Adipose tissue (tissue), 3 donors: Measurements from ENCODE around the gene PSMG1. TPM values are rescaled to one million over a fixed set of nuclear protein-coding genes. Genes with fewer than 3 reads are reported as not detected.
A peak's percentile ranks its signal among the peaks of the same experiment; 100 is the strongest.
"Not testable (repeated sequence)": the region's sequence is repeated elsewhere in the genome, so short reads cannot be mapped to it uniquely, and the experiment has no call there.

Experiments
- H3K27ac ChIP-seq: one replicate; pipeline ENCODE4 v1.5.1; 2013; ENCODE audit warnings: low read depth, low read length
- WGBS, 3 donors: extraction: QIAGEN DNeasy Blood & Tissue Kit; methylation state at CpG; one replicate each; pipeline ENCODE4 v1.1.7; 2013; 5-methylcytosine and 5-hydroxymethylcytosine counted together
- polyA plus RNA-seq, 3 donors: library from polyadenylated mRNA; stranded (reverse); fragments of 200-250 nt; gene quantifications; one replicate each; pipeline ENCODE4 v1.2.3, GENCODE V29; 2013
- donor health status: healthy with polysubstance abuse.
- donor health status: Bipolar disorder and iron deficiency.
- donor health status: healthy.

The PSMG1 gene, protein sequence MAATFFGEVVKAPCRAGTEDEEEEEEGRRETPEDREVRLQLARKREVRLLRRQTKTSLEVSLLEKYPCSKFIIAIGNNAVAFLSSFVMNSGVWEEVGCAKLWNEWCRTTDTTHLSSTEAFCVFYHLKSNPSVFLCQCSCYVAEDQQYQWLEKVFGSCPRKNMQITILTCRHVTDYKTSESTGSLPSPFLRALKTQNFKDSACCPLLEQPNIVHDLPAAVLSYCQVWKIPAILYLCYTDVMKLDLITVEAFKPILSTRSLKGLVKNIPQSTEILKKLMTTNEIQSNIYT
- 10 to 100 TPM; 26.2 to 36.5 (median 27.3) TPM for polyA plus RNA-seq

DNA sequence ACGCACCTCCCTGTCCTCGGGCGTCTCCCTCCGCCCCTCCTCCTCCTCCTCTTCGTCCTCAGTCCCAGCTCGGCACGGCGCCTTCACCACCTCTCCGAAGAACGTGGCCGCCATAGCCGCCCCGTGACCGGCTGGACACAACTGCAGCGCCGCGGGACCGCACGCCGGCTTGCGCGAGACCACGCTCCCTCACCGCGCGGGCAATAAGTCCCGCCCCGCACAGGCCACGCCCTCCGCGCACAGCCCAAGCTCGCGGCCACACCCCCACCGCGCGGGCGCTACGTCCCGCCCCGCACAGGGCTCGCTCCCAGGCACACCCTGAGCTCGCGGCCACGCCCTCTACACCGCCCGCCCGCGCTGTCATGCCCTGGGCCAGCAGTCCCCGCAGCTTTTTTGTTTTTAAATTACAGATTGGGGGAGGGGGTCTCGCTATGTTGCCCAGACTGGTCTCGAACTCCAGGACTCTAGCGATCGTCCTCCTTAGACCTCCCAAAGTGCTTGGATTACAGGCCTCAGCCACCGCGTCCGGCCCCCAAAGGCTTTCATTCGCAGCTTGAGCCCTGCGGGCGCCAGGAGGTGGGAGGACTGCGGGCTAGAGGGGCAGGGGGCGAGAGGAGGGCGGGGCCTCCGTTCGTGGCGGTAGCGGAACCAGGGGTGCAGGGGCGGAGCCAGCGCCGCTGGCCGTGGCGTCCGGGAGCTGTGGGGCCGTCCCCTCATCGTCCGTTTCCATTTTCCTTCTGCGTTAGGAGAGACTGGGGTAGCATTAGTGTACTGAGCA lies at the start of gene PSMG1:
PSMG1 (minus strand) TSS at position 180 of the 778 bp plus-strand sequence; CDS start at position 114, 66 bp downstream.
- peak within 1 kb of the TSS; percentile 72 for H3K27ac ChIP-seq
- 0% methylated on average over 47 to 75 of the region's 76 CpGs for WGBS, 3 donors

DNA sequence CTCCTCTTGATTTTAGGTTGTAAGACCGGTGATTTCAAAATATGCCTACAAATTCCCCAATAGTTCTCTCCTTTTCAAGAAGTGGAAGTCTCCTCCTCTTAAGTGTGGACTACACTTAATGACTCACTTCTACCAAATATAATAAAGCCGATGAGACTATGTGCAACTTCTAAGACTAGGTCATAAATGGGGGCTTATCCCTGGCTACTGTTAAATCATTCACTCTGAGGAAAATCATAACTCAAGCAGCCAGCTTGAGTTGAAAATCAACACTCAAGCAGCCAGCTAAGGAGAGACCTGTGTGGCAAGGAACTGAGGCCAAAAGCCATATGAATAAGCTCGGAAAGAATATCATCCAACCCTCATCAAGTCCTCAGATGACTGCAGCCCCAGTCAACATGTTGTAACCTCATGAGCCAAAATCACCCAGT lies 49.6 kb upstream of the PSMG1 start:
- H3K27ac ChIP-seq: no peak overlapping the region
- 87 to 91% (median 88%) methylated on average over 3 of the region's 3 CpGs for WGBS, 3 donors

DNA sequence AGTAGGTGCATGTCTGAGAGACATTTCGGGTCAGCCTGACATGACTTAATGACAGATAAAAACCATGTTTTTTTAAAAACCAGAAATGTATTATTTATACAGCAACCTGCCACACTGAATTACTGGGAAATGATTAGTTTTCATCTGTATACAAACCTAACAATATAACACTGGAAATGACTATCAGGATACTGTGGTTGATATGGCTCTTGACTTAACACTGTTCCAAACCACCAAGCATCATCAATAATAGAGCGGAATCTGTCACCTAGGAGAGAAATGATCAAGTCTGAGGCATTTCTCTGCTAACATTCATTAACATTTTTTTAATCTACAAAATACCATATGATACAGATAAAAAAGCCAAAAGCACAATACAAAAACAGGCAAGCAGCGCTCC lies 41.7 kb upstream of the PSMG1 start:
- WGBS, 3 donors: 97 to 100% (median 99%) methylated on average over 3 of the region's 3 CpGs
- no peak overlapping the region for H3K27ac ChIP-seq

DNA sequence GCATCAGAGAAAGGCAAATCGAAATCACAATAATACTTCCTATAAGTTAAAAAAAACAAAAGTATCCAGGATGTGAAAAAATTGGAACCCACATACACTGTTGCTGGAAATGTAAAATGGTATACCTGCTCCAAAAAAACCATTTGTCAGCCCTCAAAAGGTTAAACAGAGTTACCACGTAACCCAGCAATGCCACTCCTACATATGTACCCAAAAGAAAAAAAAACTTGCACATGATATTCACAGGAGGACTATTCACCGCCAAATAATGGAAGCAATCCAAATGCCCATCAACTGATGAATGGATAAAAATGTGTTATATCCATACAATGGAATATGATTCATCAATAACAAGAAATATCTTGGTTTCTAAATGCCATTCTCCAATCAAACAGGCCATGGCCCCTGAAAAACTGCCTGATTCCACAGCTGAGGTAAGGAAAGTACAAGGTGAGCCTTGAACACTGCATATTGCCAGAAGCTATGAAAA lies 38.8 kb upstream of the PSMG1 start:
- no peak overlapping the region for H3K27ac ChIP-seq
- 73 to 91% (median 80%) methylated on average over 3 of the region's 3 CpGs for WGBS, 3 donors

DNA sequence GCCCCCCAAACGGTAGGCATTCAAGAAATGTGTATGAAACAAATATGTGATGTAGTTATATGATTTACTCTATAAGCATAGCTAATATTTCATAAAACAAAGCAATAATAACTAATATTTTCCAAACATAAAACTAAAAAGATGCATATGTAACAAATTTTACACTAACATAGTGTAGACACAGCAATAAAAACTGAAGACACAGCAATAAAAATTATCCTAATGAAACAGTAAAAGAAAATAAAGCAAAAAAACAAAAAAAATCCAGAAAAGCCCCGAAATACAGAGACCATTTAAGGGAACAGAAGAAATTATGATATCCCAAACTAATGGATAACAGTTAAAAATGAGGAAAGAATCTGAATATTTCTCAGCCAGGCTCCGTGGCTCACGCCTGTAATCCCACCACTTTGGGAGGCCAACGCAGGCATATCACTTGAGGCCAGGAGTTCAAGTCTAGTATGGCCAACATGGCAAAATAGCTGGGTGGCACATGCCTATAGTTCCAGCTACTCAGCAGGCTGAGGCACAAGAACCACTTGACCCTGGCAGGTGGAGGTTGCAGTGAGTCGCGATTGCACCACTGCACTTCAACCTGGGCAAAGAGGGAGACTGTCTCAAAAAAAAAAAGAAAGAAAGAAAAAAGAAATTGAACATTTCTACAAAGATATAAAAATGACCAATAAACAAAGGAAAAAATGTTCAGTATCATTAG lies 38.2 kb upstream of the PSMG1 start:
- no peak overlapping the region for H3K27ac ChIP-seq
- WGBS, 3 donors: 96 to 98% (median 96%) methylated on average over 7 of the region's 7 CpGs

DNA sequence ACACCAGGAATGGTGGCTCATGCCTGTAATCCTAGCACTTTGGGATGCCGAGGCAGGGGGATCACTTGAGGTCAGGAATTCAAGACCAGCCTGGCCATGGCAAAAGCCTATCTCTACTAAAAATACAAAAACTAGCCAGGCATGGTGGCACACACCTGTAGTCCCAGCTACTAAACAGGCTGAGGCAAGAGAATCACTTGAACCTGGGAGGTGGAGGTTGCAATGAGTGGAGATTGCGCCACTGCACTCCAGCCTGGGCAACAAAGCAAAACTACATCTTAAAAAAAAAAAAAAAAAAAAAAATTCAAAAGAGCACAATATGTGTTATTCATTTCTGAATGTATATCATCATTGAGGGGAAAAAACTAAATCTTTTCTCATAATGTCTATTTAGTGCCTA lies 37.6 kb upstream of the PSMG1 start:
- WGBS, 3 donors: 95 to 100% (median 97%) methylated on average over 2 of the region's 2 CpGs
- not testable (repeated sequence) for H3K27ac ChIP-seq

DNA sequence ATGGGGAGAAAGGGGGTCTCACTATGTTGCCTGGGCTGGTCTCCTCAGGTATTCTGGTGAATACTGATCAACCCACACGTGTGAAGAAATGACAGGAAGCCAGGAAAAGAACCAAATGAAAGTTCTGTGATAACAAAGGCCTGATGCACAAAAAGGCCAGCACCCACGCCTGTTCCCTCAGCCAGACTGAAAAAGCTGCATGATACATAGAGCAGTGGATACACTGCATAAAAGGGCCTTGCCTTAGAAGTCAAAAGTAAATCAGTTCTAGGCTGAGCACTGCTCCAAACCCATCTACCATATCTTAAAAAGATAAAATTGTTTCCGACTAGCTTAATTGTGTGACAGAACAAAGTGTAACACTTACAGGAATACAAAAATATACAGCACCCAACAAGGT lies 36.9 kb upstream of the PSMG1 start:
- 67 to 85% (median 85%) methylated on average over 3 of the region's 3 CpGs for WGBS, 3 donors

DNA sequence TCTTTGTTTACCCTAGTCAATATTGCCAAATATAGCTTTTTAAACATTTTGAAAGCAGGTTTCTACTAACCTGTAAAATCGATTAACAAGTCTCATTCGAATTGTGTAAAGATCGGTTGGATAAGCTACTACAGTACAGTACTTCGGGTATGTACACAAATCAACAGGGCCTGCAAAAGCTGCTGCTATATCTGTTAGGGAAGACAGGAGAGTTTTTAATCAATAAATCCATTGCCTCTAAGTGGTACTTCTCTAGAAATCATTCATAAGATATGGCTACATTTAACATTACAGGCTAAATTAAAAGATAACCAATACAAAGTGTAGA lies 34.8 kb upstream of the PSMG1 start:
- 35 to 96% (median 91%) methylated on average over 4 of the region's 4 CpGs for WGBS, 3 donors
- H3K27ac ChIP-seq: no peak overlapping the region

More for the DNA sequence above, 36.9 kb upstream of the PSMG1 start:
- H3K27ac ChIP-seq: no peak overlapping the region

DNA sequence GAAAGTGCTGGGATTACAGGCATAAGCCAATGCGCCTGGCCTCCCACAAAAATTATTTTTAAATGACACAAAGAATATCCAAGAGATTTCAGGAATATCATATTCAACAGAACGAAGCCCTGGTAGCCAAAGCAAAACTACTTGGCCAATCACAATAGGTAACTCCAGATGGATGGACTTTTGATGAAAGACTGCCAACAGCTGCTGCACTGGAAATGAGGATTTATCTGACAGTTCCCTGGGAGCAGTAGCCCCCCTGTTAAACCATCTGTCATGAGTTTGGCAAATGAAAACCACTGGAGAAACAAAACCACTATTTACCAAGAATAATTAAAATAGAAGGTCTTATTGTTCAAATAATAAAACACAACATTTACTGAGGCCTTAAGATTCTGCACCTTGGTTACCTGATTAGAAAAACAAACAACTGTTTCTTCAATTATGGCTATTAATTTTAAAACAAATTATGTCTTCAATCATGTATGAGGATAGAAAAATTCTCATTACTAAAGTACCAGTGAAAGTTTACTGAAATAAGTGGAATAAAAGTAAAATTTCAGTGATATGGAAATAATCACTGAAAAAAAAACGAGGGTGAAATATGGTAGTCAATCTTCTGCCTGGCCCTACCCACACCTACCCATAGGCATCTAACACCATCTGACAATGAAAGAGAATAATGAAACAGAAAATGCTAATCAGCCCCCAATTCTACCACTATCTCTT lies 34.3 kb upstream of the PSMG1 start:
- no peak overlapping the region for H3K27ac ChIP-seq
- WGBS, 3 donors: 72 to 96% (median 89%) methylated on average over 3 of the region's 3 CpGs

DNA sequence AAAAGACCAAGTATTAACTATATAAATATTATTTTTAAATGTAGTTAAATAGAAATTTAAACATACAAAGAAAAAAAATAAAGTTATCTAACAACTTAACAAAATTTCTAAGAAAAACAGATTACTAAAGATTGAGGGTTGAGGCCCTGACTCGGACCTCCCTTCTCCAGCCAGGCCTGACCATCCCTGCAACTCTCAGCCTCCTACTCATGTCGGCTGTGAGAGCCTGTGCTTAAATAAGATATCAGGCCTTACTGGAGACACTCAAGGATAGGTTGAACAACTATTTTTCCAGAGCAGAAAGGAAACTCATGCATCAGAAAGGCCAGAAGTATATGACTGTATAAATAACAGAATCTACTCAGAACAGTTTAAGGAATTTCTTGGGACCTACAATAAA lies 33.0 kb upstream of the PSMG1 start:
- WGBS, 3 donors: 85 to 95% (median 88%) methylated on average over 2 of the region's 2 CpGs
- no peak overlapping the region for H3K27ac ChIP-seq

DNA sequence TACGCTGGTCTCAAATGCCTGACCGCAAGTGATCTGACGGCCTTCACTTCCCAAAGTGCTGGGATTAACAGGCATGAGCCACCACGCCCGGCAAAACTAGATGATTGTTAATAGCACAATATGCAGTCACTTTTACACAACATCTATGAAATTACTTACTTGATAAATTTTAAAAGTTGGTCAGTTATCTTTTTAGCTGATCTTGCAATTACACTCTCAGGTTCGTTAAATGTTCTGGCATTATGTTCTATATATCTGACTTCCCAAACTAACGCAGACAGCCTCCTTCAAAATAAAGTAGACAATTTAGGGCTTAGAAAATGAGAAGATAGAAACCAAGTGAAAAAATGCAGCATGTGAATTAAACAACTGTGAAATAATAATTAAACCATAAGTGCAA lies 31.8 kb upstream of the PSMG1 start:
- 95 to 96% (median 96%) methylated on average over 7 of the region's 7 CpGs for WGBS, 3 donors
- no peak overlapping the region for H3K27ac ChIP-seq

DNA sequence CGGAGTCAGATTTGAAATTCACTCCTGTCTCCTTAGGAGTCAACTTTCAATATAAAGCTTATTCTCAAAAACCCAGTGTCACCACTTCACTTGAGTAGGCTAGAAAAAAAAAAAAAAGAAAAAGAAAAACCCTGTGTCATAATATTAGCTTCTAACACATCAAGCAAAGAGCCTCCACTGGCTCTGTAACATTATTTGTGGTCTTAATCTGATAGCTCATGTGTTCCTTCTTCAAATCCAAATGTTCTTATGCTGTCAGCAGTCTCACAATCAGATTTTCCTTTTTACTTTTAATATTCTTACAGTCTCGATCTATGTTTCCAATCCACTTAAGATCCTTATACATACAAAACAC lies 26.1 kb upstream of the PSMG1 start:
- 84 to 93% (median 89%) methylated on average over 2 of the region's 2 CpGs for WGBS, 3 donors
- no peak overlapping the region for H3K27ac ChIP-seq

DNA sequence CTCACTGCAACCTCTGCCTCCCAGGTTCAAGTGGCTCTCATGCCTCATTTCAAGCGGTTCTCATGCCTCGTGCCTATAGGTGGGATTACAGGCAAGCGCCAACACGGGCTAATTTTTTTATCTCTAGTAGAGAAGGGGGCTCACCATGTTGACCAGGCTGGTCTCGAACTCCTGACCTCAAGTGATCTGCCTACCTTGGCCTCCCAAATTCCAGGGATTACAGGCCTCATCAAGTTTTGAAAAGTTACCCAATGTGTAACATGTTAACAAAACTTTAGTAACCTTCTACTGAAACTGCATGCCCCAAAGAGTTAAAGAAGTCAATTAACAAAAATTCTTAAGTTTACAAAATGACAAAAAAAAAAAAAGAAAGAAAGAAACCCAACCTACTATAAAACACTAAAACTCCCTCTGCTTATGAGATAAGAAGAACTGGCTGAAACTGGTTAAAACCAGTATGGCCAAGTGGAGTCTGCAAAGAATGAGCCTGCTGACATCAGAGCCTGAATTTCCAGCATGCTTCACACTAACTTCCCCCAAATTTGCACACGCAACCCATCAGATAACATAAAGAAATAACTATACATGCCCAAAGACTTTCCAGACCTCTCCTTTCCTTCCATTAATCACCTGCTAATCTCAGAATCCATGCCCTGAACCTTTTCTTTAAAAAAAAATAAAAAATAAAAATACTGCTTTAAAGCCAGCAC lies 25.5 kb upstream of the PSMG1 start:
- no peak overlapping the region for H3K27ac ChIP-seq
- WGBS, 3 donors: 91 to 94% (median 94%) methylated on average over 6 of the region's 6 CpGs

DNA sequence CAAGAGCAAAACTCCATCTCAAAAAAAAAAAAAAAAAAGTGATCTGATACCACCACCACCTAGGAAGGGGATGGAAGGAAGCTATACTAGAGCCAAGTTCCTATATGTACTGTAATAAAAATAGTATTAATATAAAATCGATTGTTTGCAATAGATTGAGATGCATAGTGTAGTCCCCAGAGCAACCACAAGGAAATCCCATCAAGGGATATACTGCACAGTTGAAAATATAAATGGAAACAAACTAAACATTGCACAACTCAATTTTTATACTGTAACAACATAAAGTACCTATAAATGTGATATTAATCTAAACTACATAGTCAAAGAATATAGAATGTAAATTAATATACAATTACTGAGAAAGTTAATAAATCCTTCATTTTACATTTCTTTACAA lies 20.9 kb upstream of the PSMG1 start:
- H3K27ac ChIP-seq: no peak overlapping the region
- WGBS, 3 donors: 77 to 94% (median 88%) methylated on average over 1 of the region's 1 CpG

DNA sequence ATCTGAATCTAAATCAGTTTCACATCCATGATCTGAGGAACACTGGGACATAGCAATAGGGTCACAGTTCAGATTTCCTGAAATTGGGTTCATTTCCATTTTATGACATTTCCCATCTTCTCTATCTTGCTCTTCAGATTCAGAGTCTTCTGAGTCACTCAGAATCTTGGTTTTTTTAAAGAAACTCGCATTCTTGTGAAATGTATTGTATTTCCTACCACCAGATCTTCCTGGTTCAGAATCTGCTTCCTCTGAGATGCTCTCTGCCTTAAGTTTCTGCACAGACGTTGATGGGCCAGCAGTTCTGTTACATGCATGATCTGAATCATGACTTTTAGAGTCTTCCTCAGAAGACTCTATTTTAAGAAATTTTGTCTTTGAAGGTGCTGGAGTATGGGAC lies 15.5 kb upstream of the PSMG1 start:
- no peak overlapping the region for H3K27ac ChIP-seq
- 62 to 77% (median 65%) methylated on average over 2 of the region's 2 CpGs for WGBS, 3 donors

DNA sequence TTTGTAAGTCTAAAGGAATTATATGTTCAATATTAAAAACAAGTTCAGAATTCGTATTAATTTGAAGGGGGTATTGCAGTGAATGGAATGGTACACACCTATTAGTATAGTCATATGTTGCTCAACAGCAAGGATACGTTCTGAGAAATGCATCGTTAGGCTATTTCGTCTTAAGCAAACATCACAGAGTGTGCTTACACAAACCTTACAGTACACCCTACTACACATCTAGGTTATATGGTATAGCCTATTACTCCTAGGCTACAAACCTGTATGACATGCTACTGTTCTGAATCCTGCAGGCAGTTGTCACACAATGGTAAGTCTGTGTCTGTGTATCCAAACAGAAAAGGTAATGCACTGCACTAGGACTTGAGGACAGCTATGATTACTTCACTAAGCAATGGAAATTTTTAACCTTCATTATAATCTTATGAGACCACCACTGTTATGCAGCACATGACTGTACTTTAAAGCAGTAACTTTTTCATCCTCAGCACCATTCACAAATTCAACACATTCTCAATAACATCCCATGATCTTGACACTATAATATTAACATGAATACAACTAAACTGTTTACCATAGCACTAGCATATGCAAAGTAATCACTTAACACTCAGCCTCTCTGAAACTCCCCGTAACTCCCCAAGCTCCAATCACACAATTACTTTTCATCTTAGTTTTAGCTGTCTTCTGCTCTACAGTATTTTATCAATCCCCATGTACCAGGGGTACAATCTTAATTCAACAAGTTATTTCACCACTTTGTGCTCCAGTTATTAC lies 14.4 kb upstream of the PSMG1 start:
- H3K27ac ChIP-seq: no peak overlapping the region
- 77 to 85% (median 79%) methylated on average over 5 of the region's 5 CpGs for WGBS, 3 donors

DNA sequence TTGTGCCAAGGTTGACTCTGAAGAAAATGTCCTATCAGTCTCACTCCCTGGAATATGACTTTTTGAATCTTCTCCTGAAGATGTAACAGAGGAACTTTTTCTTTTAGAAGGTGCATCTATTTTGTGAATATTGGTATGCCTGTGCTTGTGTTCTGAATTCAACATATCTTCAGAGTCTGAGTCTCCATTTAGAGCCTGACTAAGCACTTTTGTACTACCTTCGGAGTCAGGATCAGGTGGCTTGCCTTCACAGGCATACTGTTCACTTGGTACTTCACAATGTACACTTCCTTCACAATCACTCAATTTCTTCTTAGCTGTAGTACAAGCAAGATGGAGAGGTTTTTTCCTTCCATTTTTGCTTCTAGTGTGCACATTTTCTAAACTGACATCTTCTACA lies 13.6 kb upstream of the PSMG1 start:
- H3K27ac ChIP-seq: no peak overlapping the region
- WGBS, 3 donors: 90 to 93% (median 92%) methylated on average over 1 of the region's 1 CpG
